GM18861 (cell line): Measurements from ENCODE around the gene TUBB8B.
A peak's percentile ranks its signal among the peaks of the same experiment; 100 is the strongest.
"Not testable (repeated sequence)": the region's sequence is repeated elsewhere in the genome, so short reads cannot be mapped to it uniquely, and the experiment has no call there.

ENCODE experiments used
- ATAC-seq: cut with Tn5 transposase; IDR thresholded peaks from one replicate; pipeline ENCODE4 v1.9.1; 2021; ENCODE audit not compliant: unreplicated experiment

Gene TUBB8B

GRCh38 chr18:49176-49665, at the start of gene TUBB8B:
Gene TUBB8B, minus strand, starts transcription at chr18:49615. Its CDS starts 58 bp downstream, at chr18:49557.
- not testable (repeated sequence) for ATAC-seq

- peak; percentile 95 for ATAC-seq
These were observed 48.0 kb upstream of the TUBB8B start for GRCh38 chr18:97252-97914.

GRCh38 chr18:96767-97131, 47.3 kb upstream of the TUBB8B start:
- ATAC-seq: not testable (repeated sequence)

- ATAC-seq: not testable (repeated sequence)
These were observed 46.8 kb upstream of the TUBB8B start for GRCh38 chr18:96101-96766.

- not testable (repeated sequence) for ATAC-seq
These were observed 46.2 kb upstream of the TUBB8B start for GRCh38 chr18:95580-95979.

- ATAC-seq: not testable (repeated sequence)
These were observed 44.5 kb upstream of the TUBB8B start for GRCh38 chr18:93897-94408.

GRCh38 chr18:91561-91960, 42.1 kb upstream of the TUBB8B start:
- not testable (repeated sequence) for ATAC-seq

GRCh38 chr18:90396-91193, 41.2 kb upstream of the TUBB8B start:
- not testable (repeated sequence) for ATAC-seq

- not testable (repeated sequence) for ATAC-seq
These were observed 39.7 kb upstream of the TUBB8B start for GRCh38 chr18:89124-89523.

GRCh38 chr18:84801-85200, 35.4 kb upstream of the TUBB8B start:
- not testable (repeated sequence) for ATAC-seq

- not testable (repeated sequence) for ATAC-seq
These were observed 33.3 kb upstream of the TUBB8B start for GRCh38 chr18:82626-83209.

GRCh38 chr18:80881-81280, 31.5 kb upstream of the TUBB8B start:
- not testable (repeated sequence) for ATAC-seq

- ATAC-seq: not testable (repeated sequence)
These were observed 30.8 kb upstream of the TUBB8B start for GRCh38 chr18:80202-80601.

- not testable (repeated sequence) for ATAC-seq
These were observed 26.2 kb upstream of the TUBB8B start for GRCh38 chr18:75525-76160.

GRCh38 chr18:73181-73777, 23.9 kb upstream of the TUBB8B start:
- ATAC-seq: not testable (repeated sequence)

- ATAC-seq: not testable (repeated sequence)
These were observed 18.3 kb upstream of the TUBB8B start for GRCh38 chr18:67701-68100.

- not testable (repeated sequence) for ATAC-seq
These were observed 14.9 kb upstream of the TUBB8B start for GRCh38 chr18:64279-64678.

GRCh38 chr18:63656-64055, 14.2 kb upstream of the TUBB8B start:
- not testable (repeated sequence) for ATAC-seq

GRCh38 chr18:54388-54787, 5.0 kb upstream of the TUBB8B start:
- ATAC-seq: not testable (repeated sequence)

GRCh38 chr18:48696-49095, 719 bp downstream of the TUBB8B start:
- not testable (repeated sequence) for ATAC-seq
